ENCODE results near the gene ESYT3. TPM values are rescaled to one million over a fixed set of nuclear protein-coding genes. Genes with fewer than 3 reads are reported as not detected.
"Not testable (repeated sequence)": the region's sequence is repeated elsewhere in the genome, so short reads cannot be mapped to it uniquely, and the experiment has no call there.

The ESYT3 gene
- total RNA-seq, 6 experiments from 2014 or later: 0.05 to 0.09 TPM; not detected in 4

DNA sequence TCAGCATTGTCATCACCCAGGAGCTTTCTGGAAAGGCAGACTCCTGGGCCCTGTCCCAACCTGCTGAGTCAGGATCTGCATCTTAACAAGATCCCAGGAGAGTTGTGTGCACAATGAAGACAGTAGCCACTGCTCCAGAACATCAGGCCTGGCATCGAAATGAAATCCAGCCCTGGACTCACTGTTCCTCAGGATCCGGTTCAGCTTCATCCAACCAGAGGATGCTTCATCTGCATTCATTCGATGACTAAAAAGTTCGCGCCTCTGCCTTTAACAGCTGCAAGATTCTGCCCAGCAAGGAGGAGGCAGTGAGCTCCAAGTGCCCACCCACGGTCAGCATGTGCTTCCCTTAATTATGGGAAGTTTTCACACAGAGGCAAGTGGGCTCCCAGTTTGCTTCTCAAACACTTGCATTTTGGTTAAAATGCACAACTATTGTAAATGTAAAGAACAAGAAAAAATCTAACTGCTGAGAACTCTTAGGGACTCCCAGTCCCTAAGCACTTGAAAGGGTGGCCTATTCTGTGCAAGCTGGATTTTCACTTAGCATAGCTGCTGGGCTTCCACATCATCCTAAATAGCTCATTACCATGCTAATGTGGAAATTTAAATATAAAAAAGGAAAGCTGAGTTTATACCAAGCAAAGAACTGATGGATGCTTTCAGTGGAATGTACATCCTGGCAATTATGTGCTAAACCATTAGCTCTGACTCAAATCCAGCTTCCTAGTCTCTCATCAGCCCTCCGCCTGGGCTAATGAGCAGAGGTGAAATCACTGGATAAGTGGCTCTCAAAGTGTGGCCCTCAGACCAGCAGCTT, 25.5 kb upstream of the ESYT3 start:
- TF ChIP-seq, protein P1, sequence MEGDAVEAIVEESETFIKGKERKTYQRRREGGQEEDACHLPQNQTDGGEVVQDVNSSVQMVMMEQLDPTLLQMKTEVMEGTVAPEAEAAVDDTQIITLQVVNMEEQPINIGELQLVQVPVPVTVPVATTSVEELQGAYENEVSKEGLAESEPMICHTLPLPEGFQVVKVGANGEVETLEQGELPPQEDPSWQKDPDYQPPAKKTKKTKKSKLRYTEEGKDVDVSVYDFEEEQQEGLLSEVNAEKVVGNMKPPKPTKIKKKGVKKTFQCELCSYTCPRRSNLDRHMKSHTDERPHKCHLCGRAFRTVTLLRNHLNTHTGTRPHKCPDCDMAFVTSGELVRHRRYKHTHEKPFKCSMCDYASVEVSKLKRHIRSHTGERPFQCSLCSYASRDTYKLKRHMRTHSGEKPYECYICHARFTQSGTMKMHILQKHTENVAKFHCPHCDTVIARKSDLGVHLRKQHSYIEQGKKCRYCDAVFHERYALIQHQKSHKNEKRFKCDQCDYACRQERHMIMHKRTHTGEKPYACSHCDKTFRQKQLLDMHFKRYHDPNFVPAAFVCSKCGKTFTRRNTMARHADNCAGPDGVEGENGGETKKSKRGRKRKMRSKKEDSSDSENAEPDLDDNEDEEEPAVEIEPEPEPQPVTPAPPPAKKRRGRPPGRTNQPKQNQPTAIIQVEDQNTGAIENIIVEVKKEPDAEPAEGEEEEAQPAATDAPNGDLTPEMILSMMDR (IDR thresholded peaks at IDR 0.05): no peak
- no peaks in the 10 kb centered on the region for H3K27me3 Mint-ChIP-seq (ENCODE audit: insufficient read depth)
- H3K27ac Mint-ChIP-seq: no peak overlapping the region
- no peak overlapping the region for H3K4me3 Mint-ChIP-seq
- peaks cover 27% of the 10 kb centered on the region for H3K4me1 Mint-ChIP-seq (ENCODE audit: low read depth)
- no peak for DNase-seq
- no peaks in the 10 kb centered on the region for H3K9me3 Mint-ChIP-seq
- peaks cover 16% of the 10 kb centered on the region; the same call in 1 of the 2 replicates for H3K36me3 Mint-ChIP-seq (ENCODE audit: low read depth)

DNA sequence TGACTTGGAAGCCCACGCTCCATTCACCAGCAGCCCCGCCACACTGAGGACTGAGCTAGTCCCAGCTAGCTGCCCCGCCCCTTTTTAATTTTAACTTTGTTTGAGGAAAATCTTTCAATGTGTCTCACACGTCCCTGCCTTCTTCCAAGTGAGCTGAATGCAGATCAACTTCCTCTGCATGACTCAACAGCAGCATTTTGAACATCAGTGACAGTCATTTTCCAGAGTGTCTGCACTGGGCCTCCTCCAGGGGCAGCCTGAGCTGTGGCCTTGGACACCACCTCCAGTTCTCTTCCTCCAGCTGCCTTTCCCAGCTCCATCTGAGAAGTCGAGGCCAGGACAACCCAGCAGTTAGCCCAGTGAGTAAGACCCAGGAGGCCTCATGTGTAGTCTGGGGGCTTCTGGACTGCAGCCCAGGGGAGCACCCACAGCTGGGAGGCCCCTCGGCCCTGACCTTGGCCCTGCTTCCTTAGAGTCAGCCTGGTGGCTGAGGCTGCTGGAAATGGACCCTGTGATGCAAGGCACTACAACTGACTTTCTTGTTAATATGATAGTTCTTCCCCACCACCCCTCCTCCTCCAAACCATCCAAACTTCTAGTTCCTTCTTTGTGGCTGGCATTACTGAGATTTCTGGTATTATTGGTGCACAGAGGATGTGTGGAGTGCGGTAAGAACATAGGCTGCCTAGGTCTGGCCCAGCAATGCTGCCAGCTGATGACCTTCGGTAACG, 21.4 kb upstream of the ESYT3 start:
- peak overlapping the region; percentile 57 for H3K27ac Mint-ChIP-seq

DNA sequence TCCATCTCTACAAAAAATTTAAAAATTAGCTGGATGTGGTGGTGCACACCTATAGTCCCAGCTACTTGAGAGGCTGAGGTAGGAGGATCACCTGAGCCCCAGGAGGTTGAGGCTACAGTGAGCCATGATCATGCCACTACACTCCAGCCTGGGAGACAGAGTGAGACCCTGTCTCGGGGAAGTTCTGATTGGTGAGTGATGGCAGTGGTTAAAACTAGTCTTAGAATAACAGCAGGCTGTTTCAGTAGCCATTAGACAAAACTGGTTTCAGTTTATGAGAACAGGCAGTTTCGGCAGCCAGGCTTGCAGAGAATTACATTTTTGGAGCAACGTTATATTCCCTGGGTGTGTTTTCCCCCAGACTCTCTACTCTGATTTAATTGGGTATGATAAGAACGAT, 18.2 kb upstream of the ESYT3 start:
- not testable (repeated sequence) for H3K36me3 Mint-ChIP-seq (ENCODE audit: low read depth); H3K27ac Mint-ChIP-seq; H3K9me3 Mint-ChIP-seq; H3K27me3 Mint-ChIP-seq (ENCODE audit: insufficient read depth); DNase-seq
- Mint-ChIP-seq H3K4me3 (peak overlapping the region; percentile 64), H3K4me1 (ENCODE audit: low read depth) (peaks cover 17% of the 10 kb centered on the region)

More for the DNA sequence above, 21.4 kb upstream of the ESYT3 start:
- Mint-ChIP-seq H3K4me1 (ENCODE audit: low read depth) (peaks cover 31% of the 10 kb centered on the region), H3K36me3 (ENCODE audit: low read depth) (no peaks in the 10 kb centered on the region), H3K9me3 (no peaks in the 10 kb centered on the region), H3K27me3 (ENCODE audit: insufficient read depth) (no peaks in the 10 kb centered on the region), H3K4me3 (no peak overlapping the region)
- DNase-seq: peak; percentile 61
- TF ChIP-seq, protein P1 (IDR thresholded peaks at IDR 0.05): no peak

DNA sequence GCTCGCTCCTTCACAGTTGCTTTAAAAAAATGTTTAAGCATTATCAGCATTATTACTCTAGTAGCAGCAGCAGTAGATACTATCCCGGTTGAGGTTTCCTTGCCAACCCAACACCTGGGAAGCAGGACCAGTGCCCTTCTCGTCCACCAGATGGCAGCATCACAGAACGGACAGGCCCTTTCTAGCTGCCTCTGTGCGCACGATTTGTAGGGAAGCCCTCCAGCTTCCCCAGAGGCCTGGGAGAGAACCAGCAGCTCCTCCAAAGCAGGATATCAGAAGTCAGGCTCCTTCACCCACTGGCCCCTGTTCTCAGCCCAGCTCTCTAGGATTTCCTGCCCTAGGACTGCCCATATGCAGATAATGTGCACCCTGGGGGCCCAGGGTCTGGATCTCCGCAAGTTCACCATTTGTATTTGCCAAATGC, 16.8 kb upstream of the ESYT3 start:
- Mint-ChIP-seq H3K9me3 (no peaks in the 10 kb centered on the region), H3K36me3 (ENCODE audit: low read depth) (no peaks in the 10 kb centered on the region), H3K27ac (no peak overlapping the region), H3K4me3 (no peak overlapping the region), H3K27me3 (ENCODE audit: insufficient read depth) (peaks cover 1% of the 10 kb centered on the region; the same call in 1 of the 2 replicates), H3K4me1 (ENCODE audit: low read depth) (peaks cover 22% of the 10 kb centered on the region)
- TF ChIP-seq, protein P1 (IDR thresholded peaks at IDR 0.05): peak; percentile 95
- peak; percentile 79 for DNase-seq

DNA sequence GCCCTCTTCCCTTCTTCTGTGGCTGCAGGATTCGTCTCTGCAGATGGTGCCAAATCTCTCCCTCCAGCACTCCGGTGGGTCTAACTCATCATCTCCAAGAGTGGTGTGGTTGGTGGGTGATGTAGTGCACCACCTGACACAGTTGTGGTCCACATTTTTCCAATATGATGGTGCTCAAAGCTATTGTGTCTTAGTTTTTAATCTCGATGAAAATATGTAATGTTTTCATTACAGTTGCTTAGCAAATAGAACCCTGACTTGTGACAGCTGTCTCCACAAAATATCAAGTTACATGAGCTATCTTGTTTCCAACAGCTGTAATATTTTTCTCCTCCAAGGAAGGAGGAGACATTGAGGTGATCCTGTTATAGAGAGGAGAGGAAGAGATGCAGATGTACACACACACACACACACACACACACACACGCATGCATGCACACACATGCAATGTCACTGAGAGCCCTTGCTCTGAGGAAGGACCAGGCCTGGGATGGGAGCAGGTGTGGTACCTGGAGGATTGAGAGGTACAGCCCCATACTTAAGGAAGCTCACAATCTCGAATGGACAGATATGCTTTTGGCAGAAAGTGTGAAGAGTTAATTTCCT, 15.7 kb upstream of the ESYT3 start:
- peaks cover 12% of the 10 kb centered on the region; the same call in 1 of the 2 replicates for H3K4me1 Mint-ChIP-seq (ENCODE audit: low read depth)
- no peaks in the 10 kb centered on the region for H3K36me3 Mint-ChIP-seq (ENCODE audit: low read depth)
- H3K4me3 Mint-ChIP-seq: no peak overlapping the region
- no peaks in the 10 kb centered on the region for H3K9me3 Mint-ChIP-seq
- TF ChIP-seq, protein P1 (IDR thresholded peaks at IDR 0.05): no peak
- DNase-seq: no peak
- H3K27me3 Mint-ChIP-seq (ENCODE audit: insufficient read depth): peaks cover 1% of the 10 kb centered on the region; the same call in 1 of the 2 replicates
- H3K27ac Mint-ChIP-seq: no peak overlapping the region

Measured in HFFc6 (cell line).